GM21423 (cell line): ENCODE results near the gene CSGALNACT2.
"Not testable (repeated sequence)": the region's sequence is repeated elsewhere in the genome, so short reads cannot be mapped to it uniquely, and the experiment has no call there.

Experiments
- ATAC-seq: cut with Tn5 transposase; IDR thresholded peaks from one replicate; pipeline ENCODE4 v1.9.1; 2021; ENCODE audit warnings: mild to moderate bottlenecking, moderate library complexity; ENCODE audit not compliant: unreplicated experiment

CSGALNACT2 gene

DNA sequence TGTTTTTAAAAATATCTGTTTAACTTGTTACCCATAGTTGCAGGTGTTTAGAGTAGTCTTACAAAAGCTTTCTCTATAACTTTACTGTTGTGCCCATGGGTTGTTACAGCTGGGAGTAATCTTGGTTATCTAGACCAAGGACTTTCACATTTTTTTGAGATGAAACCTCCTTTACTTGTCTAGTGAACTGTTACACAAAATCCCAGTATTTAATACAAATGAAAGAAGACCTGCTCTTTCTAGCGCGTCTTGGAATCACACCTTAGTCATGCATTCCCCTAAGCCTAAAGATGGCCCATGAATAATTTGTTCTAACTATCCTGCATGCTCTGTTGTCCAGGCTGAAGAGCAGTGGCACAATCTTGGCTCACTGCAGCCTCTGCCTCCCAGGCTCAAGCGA lies 38.0 kb downstream of the CSGALNACT2 start:
- no peak for ATAC-seq

DNA sequence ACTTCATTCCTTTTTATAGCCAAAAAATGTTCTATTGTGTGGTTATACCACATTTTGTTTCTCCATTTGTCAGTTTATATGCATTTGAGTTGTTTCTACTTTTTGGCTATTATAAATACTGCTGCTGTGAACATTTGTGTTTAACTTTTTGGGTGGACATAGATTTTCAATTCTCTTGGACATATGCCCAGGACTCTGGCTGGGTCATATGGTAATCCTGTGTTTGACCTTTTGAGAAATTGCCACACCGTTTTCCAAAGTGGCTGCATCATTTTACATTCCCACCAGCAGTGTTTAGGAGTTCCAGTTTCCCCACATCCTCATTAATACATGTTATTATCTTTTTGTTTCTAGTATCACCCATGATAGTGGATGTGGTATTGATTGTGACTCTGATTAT lies 39.4 kb downstream of the CSGALNACT2 start:
- no peak for ATAC-seq

DNA sequence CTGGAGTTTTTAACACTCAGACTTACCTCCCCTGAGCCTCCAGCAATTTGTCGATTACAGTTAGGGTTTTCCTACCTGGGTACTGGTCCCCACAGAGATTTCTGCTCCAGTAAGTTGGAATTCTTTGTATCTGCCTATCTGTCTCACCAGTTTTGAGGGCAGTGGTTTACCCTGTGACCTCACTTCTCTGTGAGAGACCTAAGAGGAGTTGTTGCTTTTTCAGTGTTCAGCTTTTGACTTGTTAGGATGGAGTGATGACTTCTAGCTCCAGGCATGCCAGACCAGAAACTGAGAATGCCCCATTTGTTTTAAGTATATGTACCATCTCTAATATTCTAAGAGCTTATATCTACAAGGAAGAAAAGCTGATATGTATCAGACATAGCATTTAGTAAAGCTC lies 42.9 kb downstream of the CSGALNACT2 start:
- no peak for ATAC-seq

- not testable (repeated sequence) for ATAC-seq
These were observed 45.5 kb downstream of the CSGALNACT2 start for GRCh38 chr10:43183764-43184163.

- ATAC-seq = no peak
These were observed 47.9 kb downstream of the CSGALNACT2 start for GRCh38 chr10:43186150-43186549.

DNA sequence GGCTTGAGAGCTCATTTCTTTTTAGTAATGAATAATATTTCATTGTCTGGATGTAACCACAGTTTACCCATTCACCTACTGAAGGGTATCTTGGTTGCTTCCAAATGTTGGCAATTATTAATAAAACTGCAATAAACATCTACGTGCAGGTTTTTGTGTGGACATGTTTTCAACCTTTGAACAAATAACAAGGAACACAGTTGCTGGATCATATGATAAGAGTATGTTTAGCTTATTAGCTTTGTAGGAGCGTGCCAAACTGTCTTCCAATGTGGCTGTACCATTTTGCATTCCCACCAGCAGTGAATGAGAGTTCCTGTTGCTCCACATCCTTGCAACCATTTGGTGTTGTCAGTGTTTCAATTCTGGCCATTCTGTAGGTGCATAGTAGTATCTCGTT lies 49.0 kb downstream of the CSGALNACT2 start:
- no peak for ATAC-seq

DNA sequence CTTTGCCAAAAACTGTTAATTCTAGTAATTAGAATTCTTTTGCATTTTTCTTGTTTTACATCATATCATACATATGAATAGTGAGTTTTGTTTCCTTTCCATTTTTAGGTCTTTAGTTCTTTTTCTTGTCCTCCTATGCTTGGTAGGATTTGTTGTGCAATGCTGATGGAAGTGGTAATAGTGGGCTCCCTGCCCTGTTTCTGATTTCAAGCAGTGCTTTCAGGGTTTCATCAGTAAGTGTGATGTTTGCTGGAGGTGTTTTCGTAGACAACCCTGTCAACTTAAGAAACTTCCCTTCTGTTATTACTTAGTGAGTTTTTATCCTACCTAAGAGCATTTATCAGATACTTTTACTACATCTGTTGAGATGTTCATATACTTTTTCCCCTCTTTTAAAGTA lies 50.5 kb downstream of the CSGALNACT2 start:
- ATAC-seq = no peak

- no peak for ATAC-seq
These were observed 52.0 kb downstream of the CSGALNACT2 start for GRCh38 chr10:43190289-43190688.

- no peak for ATAC-seq
These were observed 52.5 kb downstream of the CSGALNACT2 start for GRCh38 chr10:43190775-43191174.

DNA sequence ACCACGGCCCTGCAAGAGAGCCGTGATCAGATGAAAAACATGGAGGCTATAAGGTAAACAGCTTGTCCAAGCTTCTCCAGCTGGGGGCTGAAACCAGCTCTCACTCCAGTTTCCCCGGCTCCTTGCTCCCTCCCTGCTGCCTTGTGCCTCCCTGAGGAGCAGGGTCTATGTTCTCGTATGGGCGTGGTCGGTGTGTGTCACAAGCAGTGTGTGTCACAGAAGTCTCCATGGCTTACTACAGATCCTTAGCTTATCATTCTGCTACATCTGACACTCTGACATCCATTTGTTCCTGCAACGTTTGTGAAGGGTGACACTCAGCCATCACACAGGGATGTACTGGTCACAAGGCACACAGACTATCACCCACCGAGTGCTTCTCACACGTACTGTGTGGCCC lies 54.6 kb downstream of the CSGALNACT2 start:
- no peak for ATAC-seq

- ATAC-seq = no peak
These were observed 55.3 kb downstream of the CSGALNACT2 start for GRCh38 chr10:43193496-43194080.

DNA sequence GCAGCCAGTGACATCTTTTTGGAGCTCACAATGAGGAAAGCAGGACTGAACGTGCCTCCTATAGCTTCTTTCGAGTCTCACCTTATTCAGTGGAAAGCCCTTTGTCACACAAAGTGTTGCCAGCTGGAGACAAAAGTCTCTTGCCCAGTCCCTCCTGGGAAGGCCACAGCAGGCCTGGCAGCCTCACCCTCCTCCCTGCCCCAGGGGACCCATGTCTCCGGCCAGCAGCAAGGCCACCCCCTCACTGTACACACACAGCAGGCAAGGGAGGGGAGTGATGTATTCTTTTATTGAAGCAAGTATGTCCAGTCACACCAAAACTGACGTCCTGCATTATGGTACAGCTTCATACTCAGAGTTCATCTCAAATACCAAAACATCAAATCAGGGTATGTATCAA lies 56.0 kb downstream of the CSGALNACT2 start:
- no peak for ATAC-seq

DNA sequence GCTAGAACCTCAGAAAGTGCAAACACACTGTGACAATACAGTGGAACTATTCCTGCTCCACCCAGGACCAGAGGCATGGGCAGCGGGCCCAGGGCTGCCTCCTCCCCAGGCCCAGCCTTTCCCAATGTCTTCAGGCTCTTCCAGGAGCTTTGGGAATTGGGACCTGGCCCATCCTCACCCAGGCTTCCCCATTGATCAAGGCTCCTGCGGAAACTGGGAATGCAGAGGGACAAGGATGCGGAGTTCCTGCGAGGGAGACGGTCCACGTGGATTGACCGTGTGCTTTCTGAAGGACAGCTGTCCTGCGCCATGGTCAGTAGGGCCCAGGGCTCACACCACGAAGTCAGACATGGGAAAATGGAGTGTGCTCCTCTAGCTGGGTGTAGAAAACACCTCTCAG lies 56.6 kb downstream of the CSGALNACT2 start:
- no peak for ATAC-seq

GRCh38 chr10:43195557-43195956 lies 57.3 kb downstream of the CSGALNACT2 start:
- no peak for ATAC-seq

DNA sequence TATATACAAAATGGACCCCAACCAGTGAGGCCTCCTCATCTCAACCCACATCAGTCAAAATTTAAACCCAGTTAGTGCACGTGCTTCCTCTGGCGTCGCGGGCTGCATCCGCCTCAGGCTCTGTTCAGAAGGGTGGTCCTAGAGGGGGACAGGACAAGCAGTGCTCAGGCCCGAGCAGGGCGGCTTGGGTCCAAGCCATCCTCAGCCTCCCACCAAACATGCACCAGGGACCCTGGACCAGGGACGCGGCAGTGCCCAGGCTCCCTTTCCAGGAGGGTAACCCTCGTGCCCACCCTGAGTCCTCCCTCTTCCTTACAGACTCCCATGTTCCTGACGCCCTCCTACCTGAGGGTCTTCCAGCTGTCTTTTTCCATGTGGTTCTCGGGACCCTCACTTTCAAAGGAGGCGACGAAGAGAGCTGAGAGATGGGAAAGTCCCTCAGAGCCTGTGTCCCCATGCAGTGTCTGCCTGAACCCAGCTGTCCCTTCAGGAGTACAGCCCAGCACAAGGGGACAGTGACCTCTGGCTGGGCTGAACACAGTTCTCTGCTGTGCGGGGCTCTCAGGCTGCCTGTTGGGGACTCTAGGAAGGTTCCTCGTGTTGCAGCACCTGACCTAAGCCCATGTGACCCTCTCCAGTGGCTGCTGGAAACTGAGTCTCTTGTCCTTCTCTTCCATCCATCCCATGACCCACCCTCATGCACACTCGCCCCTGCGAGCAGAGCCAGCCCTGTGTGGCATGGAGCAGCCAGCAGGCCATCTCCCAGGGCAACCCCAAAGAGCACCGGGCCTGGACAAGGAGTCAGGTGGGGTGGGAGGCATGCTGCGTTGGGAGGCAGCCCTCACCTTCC lies 58.1 kb downstream of the CSGALNACT2 start:
- no peak for ATAC-seq

DNA sequence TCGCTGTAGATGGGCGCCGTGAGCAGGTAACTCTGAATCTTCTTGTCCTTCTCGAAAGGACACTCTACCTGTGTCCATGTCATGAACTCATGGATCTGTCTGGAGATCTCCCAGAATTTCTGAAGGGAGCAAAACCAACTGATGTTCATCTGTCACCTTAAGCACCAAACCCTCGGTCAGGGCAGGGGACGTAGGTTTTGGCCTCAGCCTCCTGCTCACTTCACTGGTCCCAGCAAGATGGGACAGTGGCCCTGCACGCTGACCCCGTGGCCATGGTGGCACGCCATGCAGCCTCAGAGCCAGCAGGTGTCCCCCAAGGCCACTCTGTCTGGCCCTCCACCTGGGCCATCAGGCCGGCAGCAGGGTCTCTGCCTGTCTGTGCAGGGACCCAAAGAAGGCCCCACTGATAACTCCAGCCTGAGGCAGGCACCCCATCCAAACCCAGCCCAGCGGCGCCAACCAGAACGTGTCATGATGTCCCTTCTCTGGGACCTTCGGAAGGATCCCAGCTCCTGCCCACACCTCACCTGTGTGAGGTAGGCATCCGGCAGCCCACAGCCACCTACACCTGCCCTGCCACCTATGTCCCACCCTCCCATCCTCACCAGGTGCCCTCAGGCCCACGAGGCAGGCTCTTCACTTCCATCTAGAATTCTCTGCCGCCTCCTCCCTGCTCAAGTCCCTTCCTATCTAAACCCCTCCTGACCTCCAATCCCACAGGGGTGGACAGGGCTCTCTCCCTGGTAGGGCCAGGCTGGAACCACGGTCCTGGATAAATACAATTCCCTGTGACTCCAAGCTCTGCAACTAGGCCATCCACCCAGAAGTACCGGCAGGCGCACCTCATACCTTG lies 59.0 kb downstream of the CSGALNACT2 start:
- no peak for ATAC-seq

DNA sequence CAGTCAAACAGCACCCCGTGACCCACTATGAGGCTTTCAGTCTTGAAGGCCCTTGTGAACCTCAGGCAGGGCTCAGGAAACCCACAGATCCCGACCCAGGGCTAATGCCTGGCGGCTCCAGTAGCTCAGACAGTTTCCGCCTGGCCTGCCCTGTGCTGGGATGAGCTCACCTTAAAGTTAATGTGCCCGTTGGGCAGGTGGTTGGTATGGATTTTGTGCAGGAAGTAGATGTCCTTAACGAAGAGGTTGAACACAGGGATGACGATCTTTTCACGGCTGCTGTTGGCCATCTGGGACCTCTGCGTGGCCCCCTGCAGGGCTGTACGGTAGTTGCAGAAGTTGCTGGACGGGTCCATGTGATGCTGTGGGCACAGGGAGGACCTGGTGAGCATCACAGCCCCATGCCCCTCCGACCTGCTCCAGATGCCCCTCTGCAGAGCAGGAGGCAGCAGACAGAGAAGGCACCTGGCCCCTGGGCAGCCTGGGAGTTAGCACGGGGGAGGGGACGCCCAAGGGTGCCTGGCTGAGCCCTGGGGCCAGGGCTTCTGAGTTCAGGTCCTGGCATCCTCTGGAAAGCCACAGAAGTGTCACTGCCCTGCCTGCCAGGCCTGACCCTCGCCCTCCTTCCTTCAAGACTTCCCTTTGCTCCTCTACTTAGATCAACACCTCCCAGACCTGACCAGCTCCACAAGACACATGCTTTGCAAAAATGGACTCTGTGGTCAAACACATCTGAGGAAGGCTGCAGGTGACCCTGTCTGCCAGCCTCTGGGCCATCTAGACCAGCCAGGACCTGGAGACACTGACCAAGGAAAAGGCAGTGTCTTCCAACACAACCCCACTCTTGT lies 59.8 kb downstream of the CSGALNACT2 start:
- no peak for ATAC-seq

DNA sequence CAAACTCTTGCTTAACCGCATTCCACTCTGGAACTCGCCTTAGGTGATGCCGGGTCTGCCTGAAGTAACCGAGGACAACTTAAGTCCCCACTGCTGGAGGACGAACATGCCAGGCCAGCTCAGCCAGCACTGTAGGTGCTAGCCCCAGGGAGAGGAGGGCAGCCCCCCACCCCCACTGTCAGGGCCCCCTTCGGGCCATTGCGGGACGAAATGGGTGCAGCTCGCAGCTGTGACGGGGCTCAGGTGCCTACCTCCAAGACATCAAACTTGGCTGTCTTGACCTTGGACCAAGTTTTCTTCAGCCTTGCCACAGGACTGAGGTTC lies 60.4 kb downstream of the CSGALNACT2 start:
- ATAC-seq = no peak

DNA sequence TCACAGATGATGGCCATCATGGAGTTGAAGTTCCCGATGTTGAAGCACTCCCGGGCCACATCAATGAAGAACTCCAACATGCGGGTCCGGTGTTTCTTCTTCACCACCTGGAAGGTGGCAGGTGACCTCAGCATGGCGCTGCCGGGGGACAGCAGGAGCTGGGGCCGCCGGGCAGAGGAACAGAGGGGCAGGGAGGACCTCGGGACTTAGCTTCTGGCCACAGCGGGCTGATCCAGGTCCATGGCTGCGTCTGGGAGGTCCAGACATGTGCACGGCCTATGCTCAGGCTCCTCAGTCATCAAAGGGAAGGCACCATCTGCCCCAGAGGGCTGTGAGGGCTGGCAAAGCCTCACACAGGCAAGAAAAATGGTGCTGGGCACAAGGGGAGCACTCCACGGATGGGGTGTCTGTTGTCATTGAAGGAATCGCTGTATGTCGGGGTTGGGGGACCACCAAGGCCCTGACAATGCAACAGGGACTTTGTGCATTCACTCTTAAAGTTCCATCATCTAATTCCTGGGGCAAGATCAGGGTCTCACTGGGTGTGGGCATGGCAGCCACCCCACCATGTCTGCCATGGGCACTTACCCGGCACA lies 60.9 kb downstream of the CSGALNACT2 start:
- no peak for ATAC-seq

GRCh38 chr10:43199684-43200537 lies 61.7 kb downstream of the CSGALNACT2 start:
- no peak for ATAC-seq
